Measurements from ENCODE around the gene TUBB3. TPM values are rescaled to one million over a fixed set of nuclear protein-coding genes. Genes with fewer than 3 reads are reported as not detected.

Gene TUBB3
- total RNA-seq, 1 experiment from 2014 or later, result 159 TPM

DNA sequence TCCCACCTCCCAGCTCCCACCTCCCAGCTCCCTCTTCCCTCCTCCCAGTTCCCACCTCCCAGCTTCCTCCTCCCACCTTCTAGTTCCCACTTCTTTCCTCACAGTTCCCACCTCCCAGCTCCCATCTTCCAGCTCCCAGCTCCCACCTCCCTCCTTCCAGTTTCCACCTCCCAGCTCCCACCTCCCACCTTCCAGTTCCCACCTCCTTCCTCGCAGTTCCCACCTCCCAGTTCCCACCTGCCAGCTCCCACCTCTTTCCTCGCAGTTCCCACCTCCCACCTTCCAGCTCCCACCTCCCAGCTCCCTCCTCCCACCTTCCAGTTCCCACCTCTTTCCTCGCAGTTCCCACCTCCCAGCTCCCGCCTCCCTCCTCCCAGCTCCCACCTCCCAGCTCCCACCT lies 14.9 kb upstream of the TUBB3 start:
- H3K9me3 ChIP-seq (ENCODE audit: low read length), result no peaks in the 10 kb centered on the region
- H3K27ac ChIP-seq (ENCODE audit: low read length), result no peak overlapping the region
- H3K36me3 ChIP-seq (ENCODE audit: low read depth, low read length), result peaks cover 23% of the 10 kb centered on the region
- no TSS peak for BruUV-seq (replicated peaks)
- no peaks in the 10 kb centered on the region for H3F3A ChIP-seq (ENCODE audit: low read length, unreplicated experiment)
- no peaks in the 10 kb centered on the region for H3K79me2 ChIP-seq (ENCODE audit: low read length)
- intact Hi-C loops (cut with micrococcal nuclease), result no loop called here
- POLR2A ChIA-PET (ENCODE audit: unreplicated experiment), result no interaction called here
- CTCF ChIA-PET, result no interaction called here
- H3K4me2 ChIP-seq (ENCODE audit: low read length), result no peak overlapping the region
- DNase-seq, result no peak
- TF ChIP-seq, protein P1, sequence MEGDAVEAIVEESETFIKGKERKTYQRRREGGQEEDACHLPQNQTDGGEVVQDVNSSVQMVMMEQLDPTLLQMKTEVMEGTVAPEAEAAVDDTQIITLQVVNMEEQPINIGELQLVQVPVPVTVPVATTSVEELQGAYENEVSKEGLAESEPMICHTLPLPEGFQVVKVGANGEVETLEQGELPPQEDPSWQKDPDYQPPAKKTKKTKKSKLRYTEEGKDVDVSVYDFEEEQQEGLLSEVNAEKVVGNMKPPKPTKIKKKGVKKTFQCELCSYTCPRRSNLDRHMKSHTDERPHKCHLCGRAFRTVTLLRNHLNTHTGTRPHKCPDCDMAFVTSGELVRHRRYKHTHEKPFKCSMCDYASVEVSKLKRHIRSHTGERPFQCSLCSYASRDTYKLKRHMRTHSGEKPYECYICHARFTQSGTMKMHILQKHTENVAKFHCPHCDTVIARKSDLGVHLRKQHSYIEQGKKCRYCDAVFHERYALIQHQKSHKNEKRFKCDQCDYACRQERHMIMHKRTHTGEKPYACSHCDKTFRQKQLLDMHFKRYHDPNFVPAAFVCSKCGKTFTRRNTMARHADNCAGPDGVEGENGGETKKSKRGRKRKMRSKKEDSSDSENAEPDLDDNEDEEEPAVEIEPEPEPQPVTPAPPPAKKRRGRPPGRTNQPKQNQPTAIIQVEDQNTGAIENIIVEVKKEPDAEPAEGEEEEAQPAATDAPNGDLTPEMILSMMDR (conservative IDR thresholded peaks at IDR 0.05; ENCODE audit: low read depth, low read length), result no peak
- TF ChIP-seq EZH2 (IDR thresholded peaks at IDR 0.05; ENCODE audit: low read length, unreplicated experiment) (no peak), EZH2phosphoT487 (IDR thresholded peaks at IDR 0.05; ENCODE audit: borderline replicate concordance, low read length) (no peak)
- H3K27me3 ChIP-seq (ENCODE audit: low read length), result no peaks in the 10 kb centered on the region
- H3K9ac ChIP-seq (ENCODE audit: low read length), result no peak overlapping the region
- H3K4me1 ChIP-seq (ENCODE audit: insufficient read depth, low read length), result no peaks in the 10 kb centered on the region
- H2AFZ ChIP-seq (ENCODE audit: low read length), result no peak overlapping the region
- H3K9me2 ChIP-seq (replicated peaks; ENCODE audit: low read length), result no peaks in the 10 kb centered on the region
- no peak overlapping the region for H3K4me3 ChIP-seq (ENCODE audit: low read length)
- H4K20me1 ChIP-seq (ENCODE audit: low read length), result no peaks in the 10 kb centered on the region
- no peak for ATAC-seq

DNA sequence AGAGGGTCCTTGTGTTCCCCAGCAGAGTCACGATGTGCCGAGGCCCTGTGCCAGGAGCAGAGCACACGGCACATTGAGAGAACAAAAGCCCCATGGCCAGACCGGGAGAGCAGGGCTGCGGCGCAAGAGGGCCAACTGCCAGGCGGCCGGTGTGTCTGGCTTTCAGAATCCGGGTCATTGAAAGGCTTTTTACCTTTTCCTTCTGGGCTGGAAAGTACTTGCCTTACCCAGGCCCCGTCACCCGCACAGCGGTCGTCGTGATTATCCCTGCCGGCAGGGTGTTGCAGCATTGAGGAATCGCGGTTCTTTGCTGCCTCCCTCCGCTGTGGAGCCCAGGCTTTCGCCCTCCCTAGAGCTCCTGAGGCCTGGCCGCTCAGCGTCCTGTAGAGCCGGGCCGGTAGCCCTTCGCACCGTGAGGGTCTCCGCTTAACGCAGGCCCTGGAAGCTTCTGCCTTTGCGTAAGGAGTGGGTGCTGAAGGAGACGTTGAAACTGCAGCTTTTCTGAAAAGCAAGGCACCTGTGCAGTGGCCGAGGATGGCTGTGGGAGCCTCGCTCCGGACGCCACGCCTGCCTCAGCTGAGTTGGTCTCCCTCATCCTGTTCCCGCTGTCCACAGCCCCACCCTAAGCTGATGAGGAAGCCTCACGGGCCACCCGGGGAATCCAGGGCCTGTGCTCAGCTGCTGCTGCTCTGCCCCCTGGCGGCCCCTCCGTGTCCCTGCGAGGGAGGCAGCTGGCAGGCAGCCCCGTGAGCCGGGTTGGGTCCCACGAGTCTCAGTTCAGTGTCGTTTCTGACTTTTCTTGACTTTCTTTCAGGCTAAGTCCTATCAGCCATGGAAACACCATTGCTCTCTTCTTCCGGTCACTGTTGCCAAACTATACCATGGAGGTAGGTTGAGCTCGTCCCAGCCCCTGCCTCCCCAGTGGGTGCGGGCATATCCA lies 13.1 kb upstream of the TUBB3 start:
- Histone ChIP-seq H3K27me3 (ENCODE audit: low read length) (no peaks in the 10 kb centered on the region), H3K79me2 (ENCODE audit: low read length) (no peaks in the 10 kb centered on the region), H3K4me2 (ENCODE audit: low read length) (no peak overlapping the region), H3K9me3 (ENCODE audit: low read length) (no peaks in the 10 kb centered on the region), H3K4me3 (ENCODE audit: low read length) (no peak overlapping the region), H3K27ac (ENCODE audit: low read length) (no peak overlapping the region), H2AFZ (ENCODE audit: low read length) (no peak overlapping the region), H3K9me2 (replicated peaks; ENCODE audit: low read length) (no peaks in the 10 kb centered on the region), H3F3A (ENCODE audit: low read length, unreplicated experiment) (no peaks in the 10 kb centered on the region), H3K4me1 (ENCODE audit: insufficient read depth, low read length) (no peaks in the 10 kb centered on the region), H3K36me3 (ENCODE audit: low read depth, low read length) (peaks cover 23% of the 10 kb centered on the region), H4K20me1 (ENCODE audit: low read length) (no peaks in the 10 kb centered on the region), H3K9ac (ENCODE audit: low read length) (no peak overlapping the region)
- DNase-seq (peak; percentile 53), ATAC-seq (peak; percentile 80)
- no TSS peak for BruUV-seq (replicated peaks)
- ChIA-PET POLR2A (ENCODE audit: unreplicated experiment) (no interaction called here), CTCF (no interaction called here)
- TF ChIP-seq, protein P1 (conservative IDR thresholded peaks at IDR 0.05; ENCODE audit: low read depth, low read length), result peak; percentile 73
- TF ChIP-seq EZH2phosphoT487 (IDR thresholded peaks at IDR 0.05; ENCODE audit: borderline replicate concordance, low read length), result no peak
- intact Hi-C loops (cut with micrococcal nuclease), result no loop called here

GRCh38 chr16:89910717-89911354 lies 12.3 kb upstream of the TUBB3 start:
- Histone ChIP-seq H3K27ac (ENCODE audit: low read length) (no peak overlapping the region), H3K9me2 (replicated peaks; ENCODE audit: low read length) (no peaks in the 10 kb centered on the region), H3K27me3 (ENCODE audit: low read length) (no peaks in the 10 kb centered on the region), H3K9ac (ENCODE audit: low read length) (no peak overlapping the region), H3F3A (ENCODE audit: low read length, unreplicated experiment) (no peaks in the 10 kb centered on the region), H3K4me3 (ENCODE audit: low read length) (no peak overlapping the region), H3K79me2 (ENCODE audit: low read length) (no peaks in the 10 kb centered on the region), H3K4me2 (ENCODE audit: low read length) (no peak overlapping the region), H3K4me1 (ENCODE audit: insufficient read depth, low read length) (no peaks in the 10 kb centered on the region), H2AFZ (ENCODE audit: low read length) (no peak overlapping the region), H4K20me1 (ENCODE audit: low read length) (no peaks in the 10 kb centered on the region), H3K9me3 (ENCODE audit: low read length) (no peaks in the 10 kb centered on the region), H3K36me3 (ENCODE audit: low read depth, low read length) (peaks cover 18% of the 10 kb centered on the region)
- no TSS peak for BruUV-seq (replicated peaks)
- intact Hi-C loops (cut with micrococcal nuclease), result no loop called here
- CTCF ChIA-PET, result no interaction called here
- DNase-seq (no peak), ATAC-seq (no peak)
- TF ChIP-seq, protein P1 (conservative IDR thresholded peaks at IDR 0.05; ENCODE audit: low read depth, low read length), result no peak
- TF ChIP-seq EZH2 (IDR thresholded peaks at IDR 0.05; ENCODE audit: low read length, unreplicated experiment), result no peak
- POLR2A ChIA-PET (ENCODE audit: unreplicated experiment), result no interaction called here
